Activated naive CD4-positive, alpha-beta T cell (primary cell): ENCODE results near the gene DDX18.
"Not testable (repeated sequence)": the region's sequence is repeated elsewhere in the genome, so short reads cannot be mapped to it uniquely, and the experiment has no call there.

Experiments
- DNase-seq, 4 experiments: peaks; one replicate each; lab custom pipeline; 2025; lab: John Stamatoyannopoulos, UW

DDX18 gene

GRCh38 chr2:117814417-117815264 is at the start of gene DDX18:
Gene DDX18, plus strand, starts transcription at chr2:117814691. Its CDS starts 87 bp downstream, at chr2:117814778.
- peak; percentile 88 to 97 (median 94) for DNase-seq

GRCh38 chr2:117770730-117771129 is 43.8 kb upstream of the DDX18 start:
- DNase-seq, result no peak

- DNase-seq, result no peak
Observed at GRCh38 chr2:117771969-117772630, 42.4 kb upstream of the DDX18 start.

DNA sequence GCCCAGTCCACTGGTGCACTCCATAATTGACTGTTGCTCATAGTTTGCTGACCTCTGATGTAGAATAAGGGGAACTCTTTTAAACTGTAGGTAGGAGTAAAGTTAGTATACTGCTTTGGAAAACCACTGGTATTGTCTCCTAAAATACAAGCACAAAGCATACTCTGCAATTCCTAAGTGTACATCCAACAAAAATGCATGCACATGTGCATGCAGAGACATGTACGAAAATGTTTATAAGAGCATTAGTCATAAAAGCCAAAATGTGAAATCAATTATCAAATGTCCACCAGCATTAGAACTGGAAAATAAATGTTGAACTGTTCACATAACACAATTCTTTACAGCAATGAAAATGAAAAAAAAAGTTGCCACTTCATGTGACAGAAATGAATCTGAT is 39.8 kb upstream of the DDX18 start:
- no peak for DNase-seq

- DNase-seq, result no peak
Observed at GRCh38 chr2:117775703-117776219, 38.7 kb upstream of the DDX18 start.

DNA sequence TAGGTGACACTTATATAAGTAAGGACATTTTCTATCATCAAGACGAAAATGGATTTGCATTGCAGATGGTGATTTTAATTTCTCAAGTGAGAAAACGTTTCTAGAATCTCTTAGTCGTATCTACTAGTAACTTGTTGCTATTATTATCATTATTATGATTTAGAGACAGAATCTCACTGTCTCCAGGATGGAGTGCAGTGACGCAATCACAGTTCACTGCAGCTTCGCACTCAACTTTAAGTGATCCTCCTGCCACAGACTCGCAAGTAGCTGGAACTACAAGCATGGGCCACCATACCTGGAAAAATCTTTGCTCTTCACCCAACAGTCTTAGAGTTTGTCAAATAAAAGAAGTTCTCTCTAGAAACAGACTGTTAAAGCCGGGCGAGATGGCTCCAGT is 37.6 kb upstream of the DDX18 start:
- DNase-seq, result no peak

DNA sequence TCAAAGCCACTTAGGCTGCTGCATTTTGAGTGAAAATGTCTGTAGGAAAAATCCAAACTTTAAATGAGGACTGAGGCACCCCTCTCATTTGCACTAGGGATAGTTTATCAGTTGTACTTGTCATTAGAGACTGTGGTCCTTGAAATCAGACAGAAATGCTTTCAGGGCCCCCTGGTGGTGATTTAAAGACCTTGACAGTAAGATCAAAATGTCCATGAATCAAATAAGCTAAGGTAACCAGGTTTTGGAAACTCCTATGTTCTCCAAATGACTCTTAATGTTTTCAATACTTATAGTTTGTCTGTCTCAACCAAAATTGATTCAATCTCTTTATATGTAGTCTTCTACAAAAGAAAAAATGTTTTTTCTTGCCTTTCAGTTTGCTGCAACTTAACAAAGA is 28.8 kb upstream of the DDX18 start:
- no peak for DNase-seq

GRCh38 chr2:117786520-117786919 is 28.0 kb upstream of the DDX18 start:
- no peak for DNase-seq

DNA sequence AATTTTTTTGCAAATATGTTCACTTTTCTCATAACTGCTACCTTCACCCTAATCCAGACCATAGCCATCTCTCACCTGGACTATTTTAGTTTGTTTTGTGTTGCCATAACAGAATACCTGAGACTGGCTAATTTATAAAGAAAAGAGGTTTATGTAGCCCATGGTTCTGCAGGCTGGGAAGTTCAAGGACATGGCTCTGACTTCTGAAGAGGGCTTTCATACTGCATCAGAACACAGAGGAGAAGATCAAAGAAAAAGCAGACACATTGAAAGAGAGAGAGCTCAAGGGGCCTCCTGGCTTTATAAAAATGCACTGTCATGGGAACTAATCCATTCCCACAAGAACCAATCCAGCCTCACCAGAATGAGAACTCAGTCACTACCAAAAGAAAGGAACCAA is 25.0 kb upstream of the DDX18 start:
- no peak for DNase-seq

- no peak for DNase-seq
Observed at GRCh38 chr2:117794668-117795067, 19.8 kb upstream of the DDX18 start.

DNA sequence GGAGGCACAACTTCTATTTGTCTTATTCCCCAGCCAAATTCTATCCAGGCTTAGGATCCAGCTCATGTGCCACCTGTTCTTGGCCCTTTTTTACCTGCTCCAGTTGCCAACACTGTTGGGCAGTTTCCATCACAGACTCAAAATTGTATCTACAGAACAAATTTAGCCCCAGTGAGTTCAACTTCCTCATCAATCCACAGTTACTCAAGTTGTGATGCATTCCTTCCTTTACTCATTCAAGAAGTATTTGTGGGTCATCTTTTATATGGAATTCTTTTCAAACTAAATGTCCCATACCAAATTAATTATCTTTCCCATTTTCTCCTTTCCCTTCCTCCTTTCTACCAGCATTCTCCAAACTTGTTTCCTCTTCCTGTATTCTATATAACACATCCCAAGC is 12.7 kb upstream of the DDX18 start:
- no peak for DNase-seq

DNA sequence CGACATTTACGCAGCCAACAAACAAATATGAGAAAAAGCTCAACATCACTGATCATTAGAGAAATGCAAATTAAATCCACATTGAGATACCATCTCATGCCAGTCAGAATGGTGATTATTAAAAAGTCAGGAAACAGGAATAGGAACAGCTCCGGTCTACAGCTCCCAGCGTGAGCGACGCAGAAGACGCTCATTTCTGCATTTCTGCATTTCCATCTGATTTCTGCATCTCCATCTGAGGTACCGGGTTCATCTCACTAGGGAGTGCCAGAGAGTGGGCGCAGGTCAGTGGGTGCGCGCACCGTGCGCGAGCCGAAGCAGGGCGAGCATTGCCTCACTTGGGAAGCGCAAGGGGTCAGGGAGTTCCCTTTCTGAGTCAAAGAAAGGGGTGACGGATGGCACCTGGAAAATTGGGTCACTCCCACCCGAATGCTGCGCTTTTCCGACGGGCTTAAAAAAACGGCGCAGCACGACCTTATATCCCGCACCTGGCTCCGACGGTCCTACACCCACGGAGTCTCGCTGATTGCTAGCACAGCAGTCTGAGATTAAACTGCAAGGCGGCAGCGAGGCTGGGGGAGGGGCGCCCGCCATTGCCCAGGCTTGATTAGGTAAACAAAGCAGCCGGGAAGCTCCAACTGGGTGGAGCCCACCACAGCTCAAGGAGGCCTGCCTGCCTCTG is 10.7 kb upstream of the DDX18 start:
- DNase-seq, result peak in 2 of 4 experiments; percentile 11 to 21

- DNase-seq, result no peak
Observed at GRCh38 chr2:117812443-117812842, 2.0 kb upstream of the DDX18 start.

- no peak for DNase-seq
Observed at GRCh38 chr2:117815946-117816345, 1.5 kb downstream of the DDX18 start.

- DNase-seq, result no peak
Observed at GRCh38 chr2:117818921-117819320, 4.4 kb downstream of the DDX18 start.

- no peak for DNase-seq
Observed at GRCh38 chr2:117820444-117820843, 6.0 kb downstream of the DDX18 start.

GRCh38 chr2:117825437-117825836 is 10.9 kb downstream of the DDX18 start:
- no peak for DNase-seq

GRCh38 chr2:117827464-117827863 is 13.0 kb downstream of the DDX18 start:
- DNase-seq, result not testable (repeated sequence)

DNA sequence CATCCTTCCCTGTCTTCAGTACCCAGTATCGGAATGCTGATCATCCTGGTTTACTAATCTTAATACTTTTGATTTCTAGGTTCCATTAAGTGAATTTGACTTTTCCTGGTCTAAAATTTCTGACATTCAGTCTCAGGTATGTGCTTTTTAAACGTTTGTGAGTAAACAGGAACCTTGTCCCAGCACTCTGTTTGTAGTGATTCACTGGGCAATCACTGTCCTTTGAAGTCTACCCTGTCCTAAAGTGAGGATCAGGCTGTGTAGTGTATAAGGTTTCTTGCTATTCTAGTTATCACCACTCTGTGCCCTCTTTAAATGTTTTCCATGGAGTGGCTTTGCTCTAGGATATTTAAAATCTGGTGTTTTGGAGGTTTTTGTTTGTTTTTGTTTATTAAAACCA is 14.4 kb downstream of the DDX18 start:
- no peak for DNase-seq

GRCh38 chr2:117832332-117832731 is 17.8 kb downstream of the DDX18 start:
- no peak for DNase-seq

GRCh38 chr2:117832905-117833613 is 18.6 kb downstream of the DDX18 start:
- no peak for DNase-seq

- no peak for DNase-seq
Observed at GRCh38 chr2:117833911-117834310, 19.4 kb downstream of the DDX18 start.
